NCI-H226 (cell line): ENCODE results near the gene SMIM24.

Experiments
- DNase-seq: peaks from one replicate; pipeline ENCODE4 v3.0.0-alpha.2; 2015

Gene SMIM24

GRCh38 chr19:3426433-3426832, 53.9 kb downstream of the SMIM24 start:
- DNase-seq, result no peak
